PC-9 (cell line): ENCODE data around the gene DOK5. TPM values are rescaled to one million over a fixed set of nuclear protein-coding genes. Genes with fewer than 3 reads are reported as not detected.

Source experiments
- BruUV-seq: library from RNA; stranded (reverse); fragments of 400-500 nt; replicated peaks from 2 replicates; lab custom pipeline; 2021; lab: Mats Ljungman, UMichigan
- CTCF ChIA-PET: fragments of 300-600 bp; sonication (Branson Sonifier 250); formaldehyde crosslinking; loops from one replicate; lab custom pipeline; 2022; ENCODE audit warnings: antibody characterized with exemption; lab: Charles Lee
- POLR2A ChIA-PET: fragments of 300-600 bp; sonication (Branson Sonifier 250); formaldehyde crosslinking; loops from one replicate; lab custom pipeline; 2022; ENCODE audit warnings: antibody characterized with exemption; ENCODE audit not compliant: unreplicated experiment; lab: Charles Lee
- DNase-seq, 2 experiments: peaks; one replicate each; pipeline versions ENCODE4 v3.0.0 to v3.0.0-alpha.2; 2015 to 2022; ENCODE audit warnings: mixed read lengths in 1 of 2
- H2AFZ ChIP-seq: fragments of 200-600 bp; sonication (generic); 2 replicates; pipeline ENCODE4 v1.8.1; 2017; ENCODE audit warnings: antibody characterized with exemption
- H3F3A ChIP-seq: fragments of 200-600 bp; sonication (generic); 2 replicates; pipeline ENCODE4 v1.8.1; 2017; ENCODE audit warnings: antibody characterized with exemption, mild to moderate bottlenecking, low read depth; ENCODE audit not compliant: insufficient read depth
- H3K27ac ChIP-seq: fragments of 200-600 bp; sonication (generic); 2 replicates; pipeline ENCODE4 v1.6.1; 2016; ENCODE audit warnings: mixed run types
- H3K27me3 ChIP-seq: fragments of 200-600 bp; sonication (generic); 2 replicates; pipeline ENCODE4 v1.6.1; 2016; ENCODE audit warnings: low read depth, mixed run types; ENCODE audit not compliant: insufficient read depth
- H3K36me3 ChIP-seq: fragments of 200-600 bp; sonication (generic); 2 replicates; pipeline ENCODE4 v1.6.1; 2016; ENCODE audit warnings: low read depth, mixed run types
- H3K4me1 ChIP-seq: fragments of 200-600 bp; sonication (generic); replicated peaks from 2 replicates; pipeline ENCODE4 v1.6.1; 2016; ENCODE audit warnings: mixed run types; ENCODE audit not compliant: insufficient read depth
- H3K4me2 ChIP-seq: fragments of 200-600 bp; sonication (generic); 2 replicates; pipeline ENCODE4 v1.6.1; 2017; ENCODE audit warnings: mixed run types
- H3K4me3 ChIP-seq: fragments of 200-600 bp; sonication (generic); 2 replicates; pipeline ENCODE4 v1.6.1; 2016; ENCODE audit warnings: mixed run types
- H3K79me2 ChIP-seq: fragments of 200-600 bp; sonication (generic); 2 replicates; pipeline ENCODE4 v1.6.1; 2017; ENCODE audit warnings: low read depth, mixed run types
- H3K9me2 ChIP-seq: fragments of 200-600 bp; sonication (generic); 2 replicates; pipeline ENCODE4 v1.8.1; 2017; ENCODE audit warnings: mild to moderate bottlenecking; ENCODE audit not compliant: insufficient read depth
- H3K9me3 ChIP-seq: fragments of 200-600 bp; sonication (generic); 2 replicates; pipeline ENCODE4 v1.8.1; 2016; ENCODE audit warnings: low read depth; ENCODE audit not compliant: insufficient read depth
- H4K20me1 ChIP-seq: fragments of 200-600 bp; sonication (generic); 2 replicates; pipeline ENCODE4 v1.8.1; 2017; ENCODE audit not compliant: insufficient read depth
- CTCF ChIP-seq: fragments of 200-600 bp; sonication (generic); conservative IDR thresholded peaks from 2 replicates; pipeline ENCODE4 v1.6.1; 2017; ENCODE audit warnings: mixed run types, antibody characterized with exemption, mild to moderate bottlenecking, moderate library complexity
- EZH2 ChIP-seq: fragments of 200-600 bp; sonication (generic); IDR thresholded peaks from 2 replicates; pipeline ENCODE4 v1.8.0; 2017; ENCODE audit warnings: antibody characterized with exemption, low read depth
- intact Hi-C: fragments of 100-400 bp; cut with micrococcal nuclease; formaldehyde crosslinking; loops from one replicate; pipeline ENCODE4 v1.10.0; 2022; ENCODE audit not compliant: unreplicated experiment
- total RNA-seq: library from RNA; stranded (reverse); gene quantifications from 2 replicates; pipeline ENCODE4 v1.2.3, GENCODE V29; 2021

Gene DOK5
- total RNA-seq, 1 experiment from 2014 or later = not detected

GRCh38 chr20:54514028-54514607, 38.7 kb downstream of the DOK5 start:
- no peak overlapping the region for H3K4me2 ChIP-seq
- H3K9me3 ChIP-seq = no peaks in the 10 kb centered on the region
- H3F3A ChIP-seq = no peaks in the 10 kb centered on the region
- 0 out of 2 replicates have a peak, but pooled peaks cover 10% of the 10 kb centered on the region for H3K27me3 ChIP-seq
- intact Hi-C loops = no loop called here
- H2AFZ ChIP-seq = no peak overlapping the region
- no peak for DNase-seq
- H3K27ac ChIP-seq = no peak overlapping the region
- no peaks in the 10 kb centered on the region for H3K4me1 ChIP-seq
- no peaks in the 10 kb centered on the region for H3K79me2 ChIP-seq
- no peak for TF ChIP-seq CTCF
- no peak for TF ChIP-seq EZH2
- H4K20me1 ChIP-seq = no peaks in the 10 kb centered on the region
- no peak overlapping the region for H3K4me3 ChIP-seq
- H3K36me3 ChIP-seq = no peaks in the 10 kb centered on the region
- no peaks in the 10 kb centered on the region for H3K9me2 ChIP-seq
- ChIA-PET CTCF (no interaction called here), POLR2A (no interaction called here)
- BruUV-seq = no TSS peak

DNA sequence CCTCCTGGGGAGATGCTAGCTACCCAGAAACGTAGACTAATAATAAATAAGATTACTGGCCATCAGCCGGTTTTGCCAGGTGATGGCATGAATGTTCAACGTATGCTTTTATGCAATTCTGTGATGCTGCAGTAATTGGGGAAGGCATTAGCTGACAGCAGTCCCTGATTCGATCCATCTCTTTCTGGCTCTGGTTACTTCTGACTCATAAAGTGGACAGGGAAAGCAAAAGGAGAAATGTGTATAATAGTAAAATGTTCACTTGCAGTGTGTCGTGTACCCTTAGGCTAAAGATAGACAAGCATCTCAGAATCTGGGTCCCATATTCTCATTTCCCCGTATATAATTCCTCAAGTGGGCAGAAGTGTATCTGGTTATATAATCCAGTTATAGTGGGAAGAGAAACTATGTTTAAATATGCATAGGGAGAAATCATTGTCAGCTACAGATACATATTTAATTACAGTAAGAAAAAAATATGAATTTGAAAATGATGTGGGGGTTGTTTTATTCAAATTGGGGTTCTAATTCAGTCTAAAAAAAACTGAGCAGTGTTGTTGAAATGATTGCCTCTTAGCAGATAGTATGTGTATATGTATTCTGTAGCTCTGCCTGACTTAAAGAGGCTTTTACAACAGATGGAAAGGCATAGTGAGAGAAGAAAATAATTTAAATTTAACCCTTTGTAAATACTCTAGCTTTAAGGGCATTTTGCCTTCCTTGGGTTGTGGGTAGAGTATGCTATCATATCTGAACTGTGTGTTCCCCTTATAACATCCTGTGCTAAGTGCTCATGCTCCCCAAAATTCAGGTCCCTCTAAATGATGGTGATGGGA, 40.6 kb downstream of the DOK5 start:
- Histone ChIP-seq H2AFZ (no peak overlapping the region), H3K36me3 (no peaks in the 10 kb centered on the region), H3K4me3 (no peak overlapping the region), H3K27ac (no peak overlapping the region), H3K9me2 (no peaks in the 10 kb centered on the region), H3K9me3 (no peaks in the 10 kb centered on the region), H4K20me1 (no peaks in the 10 kb centered on the region), H3F3A (no peaks in the 10 kb centered on the region), H3K79me2 (no peaks in the 10 kb centered on the region), H3K4me1 (no peaks in the 10 kb centered on the region), H3K27me3 (0 out of 2 replicates have a peak, but pooled peaks cover 10% of the 10 kb centered on the region), H3K4me2 (no peak overlapping the region)
- CTCF ChIA-PET = no interaction called here
- no peak for DNase-seq
- intact Hi-C loops = no loop called here
- no TSS peak for BruUV-seq
- POLR2A ChIA-PET = interaction anchor here (0.6 kb wide), 1 partner anchor 508 kb away, joined by 3 read pairs; no protein-coding TSS in a partner anchor
- TF ChIP-seq EZH2 (no peak), CTCF (no peak)

DNA sequence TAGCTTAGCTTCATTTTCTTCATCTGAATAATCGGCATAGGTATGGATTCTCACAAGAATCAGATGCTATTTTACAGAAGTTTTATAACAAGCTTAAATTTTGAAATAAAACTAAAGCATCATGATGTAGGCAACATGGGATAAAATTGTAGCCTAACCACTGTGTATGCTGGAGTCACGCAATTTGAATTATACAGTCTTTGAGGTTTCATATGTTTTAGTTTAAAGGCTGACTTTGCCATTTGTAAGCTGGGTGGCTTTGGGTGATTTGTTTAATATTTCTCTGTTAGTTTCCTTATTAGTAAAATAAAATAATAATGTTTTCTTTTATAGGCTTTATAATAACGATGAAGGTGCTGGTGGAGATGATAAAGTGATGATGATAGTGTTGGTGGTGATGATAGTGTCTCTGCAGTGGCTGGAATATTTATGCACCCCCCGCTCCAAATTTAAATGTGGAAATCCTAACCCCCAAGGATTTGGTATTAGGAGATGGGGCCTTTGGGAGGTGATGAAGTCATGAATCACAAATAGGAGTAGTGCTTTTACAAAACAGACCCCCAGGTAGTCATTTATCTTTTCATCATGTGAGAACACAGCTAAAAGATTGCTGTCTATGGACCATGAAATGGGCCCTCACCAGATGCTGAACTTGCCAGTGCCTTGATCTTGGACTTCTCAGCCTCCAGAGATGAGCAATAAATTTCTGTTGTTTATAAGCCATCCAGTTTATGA, 42.0 kb downstream of the DOK5 start:
- no TSS peak for BruUV-seq

More for the DNA sequence above, 42.0 kb downstream of the DOK5 start:
- peaks cover 14% of the 10 kb centered on the region; the same call in 1 of the 2 replicates for H3K27me3 ChIP-seq
- H3K79me2 ChIP-seq = no peaks in the 10 kb centered on the region
- H3K36me3 ChIP-seq = no peaks in the 10 kb centered on the region
- POLR2A ChIA-PET = no interaction called here
- no peak overlapping the region for H3K4me3 ChIP-seq
- no peaks in the 10 kb centered on the region for H4K20me1 ChIP-seq
- no peak overlapping the region for H3K27ac ChIP-seq
- intact Hi-C loops = no loop called here
- no peaks in the 10 kb centered on the region for H3F3A ChIP-seq
- no peak overlapping the region for H3K4me2 ChIP-seq
- H2AFZ ChIP-seq = no peak overlapping the region
- CTCF ChIA-PET = no interaction called here
- no peaks in the 10 kb centered on the region for H3K4me1 ChIP-seq
- DNase-seq = no peak
- no peaks in the 10 kb centered on the region for H3K9me2 ChIP-seq
- no peaks in the 10 kb centered on the region for H3K9me3 ChIP-seq
- TF ChIP-seq EZH2 (no peak), CTCF (no peak)
